Subcutaneous abdominal adipose tissue (tissue), 5 donors: ENCODE measurements around the gene IL20RB.

Experiments
- H3K27ac ChIP-seq: one replicate; pipeline ENCODE4 v1.7.0; 2013; ENCODE audit warnings: low read depth, mild to moderate bottlenecking, inconsistent platforms, low read length, moderate library complexity
- H3K27me3 ChIP-seq, 5 donors: one replicate each; pipeline ENCODE4 v1.7.0; 2013; ENCODE audit warnings: low read length in 5 of 5, inconsistent platforms in 1 of 5; ENCODE audit not compliant: control insufficient read depth in 5 of 5, insufficient read depth in 4 of 5
- H3K36me3 ChIP-seq, 5 donors: one replicate each; pipeline ENCODE4 v1.7.0; 2013; ENCODE audit warnings: low read length in 5 of 5; ENCODE audit not compliant: control insufficient read depth in 5 of 5, insufficient read depth in 5 of 5
- H3K4me1 ChIP-seq, 5 donors: one replicate each; pipeline ENCODE4 v1.7.0; 2013; ENCODE audit warnings: low read length in 5 of 5, mild to moderate bottlenecking in 3 of 5, moderate library complexity in 1 of 5; ENCODE audit not compliant: control insufficient read depth in 5 of 5, insufficient read depth in 5 of 5
- H3K4me3 ChIP-seq, 5 donors: one replicate each; pipeline ENCODE4 v1.7.0; 2013; ENCODE audit warnings: low read length in 5 of 5, low read depth in 1 of 5
- H3K9ac ChIP-seq, 5 donors: one replicate each; pipeline ENCODE4 v1.7.0; 2013; ENCODE audit warnings: low read length in 5 of 5, mild to moderate bottlenecking in 4 of 5, moderate library complexity in 3 of 5
- H3K9me3 ChIP-seq, 5 donors: one replicate each; pipeline ENCODE4 v1.7.0; 2013; ENCODE audit warnings: low read length in 5 of 5; ENCODE audit not compliant: control insufficient read depth in 5 of 5
- donor health status: healthy.
- donor health status: healthy.
- donor health status: healthy.
- donor health status: healthy.
- donor health status: healthy.

IL20RB gene

GRCh38 chr3:136957751-136958288 lies at the start of gene IL20RB:
IL20RB (plus strand) TSS chr3:136957983; CDS start chr3:136958114, 131 bp downstream.
- Histone ChIP-seq H3K9me3 (no peaks in the 10 kb centered on the region), H3K4me3 (no peak within 1 kb of the TSS), H3K36me3 (no peaks in the 10 kb centered on the region), H3K4me1 (peaks cover 0 to 19% (median 13%) of the 10 kb centered on the region in 5 donors), H3K27me3 (no peaks in the 10 kb centered on the region), H3K27ac (no peak within 1 kb of the TSS), H3K9ac (no peak within 1 kb of the TSS)

GRCh38 chr3:136908297-136908696 lies 49.5 kb upstream of the IL20RB start:
- H3K4me1 ChIP-seq: peaks cover 0 to 21% (median 11%) of the 10 kb centered on the region in 5 donors
- H3K27me3 ChIP-seq: no peaks in the 10 kb centered on the region
- no peak overlapping the region for H3K27ac ChIP-seq
- H3K36me3 ChIP-seq: no peaks in the 10 kb centered on the region
- H3K9me3 ChIP-seq: peaks cover 0 to 19% (median 5%) of the 10 kb centered on the region in 5 donors
- H3K4me3 ChIP-seq: no peak overlapping the region
- H3K9ac ChIP-seq: no peak overlapping the region

- Histone ChIP-seq H3K27me3 (no peaks in the 10 kb centered on the region), H3K4me3 (no peak overlapping the region), H3K4me1 (peaks cover 0 to 21% (median 11%) of the 10 kb centered on the region in 5 donors), H3K27ac (no peak overlapping the region), H3K9me3 (peaks cover 0 to 10% (median 3%) of the 10 kb centered on the region in 5 donors), H3K9ac (no peak overlapping the region), H3K36me3 (no peaks in the 10 kb centered on the region)
These were observed 48.6 kb upstream of the IL20RB start for GRCh38 chr3:136909187-136909586.

GRCh38 chr3:136910697-136911096 lies 47.1 kb upstream of the IL20RB start:
- H3K9me3 ChIP-seq: no peaks in the 10 kb centered on the region
- H3K27ac ChIP-seq: no peak overlapping the region
- peaks cover 0 to 21% (median 11%) of the 10 kb centered on the region in 5 donors for H3K4me1 ChIP-seq
- no peaks in the 10 kb centered on the region for H3K36me3 ChIP-seq
- H3K27me3 ChIP-seq: no peaks in the 10 kb centered on the region
- H3K4me3 ChIP-seq: no peak overlapping the region
- no peak overlapping the region for H3K9ac ChIP-seq

- no peaks in the 10 kb centered on the region for H3K9me3 ChIP-seq
- no peaks in the 10 kb centered on the region for H3K27me3 ChIP-seq
- H3K9ac ChIP-seq: no peak overlapping the region
- H3K4me3 ChIP-seq: no peak overlapping the region
- no peaks in the 10 kb centered on the region for H3K36me3 ChIP-seq
- no peak overlapping the region for H3K27ac ChIP-seq
- H3K4me1 ChIP-seq: peaks cover 0 to 12% (median 0%) of the 10 kb centered on the region in 5 donors
These were observed 44.6 kb upstream of the IL20RB start for GRCh38 chr3:136913168-136913567.

- Histone ChIP-seq H3K4me3 (no peak overlapping the region), H3K4me1 (peaks cover 0 to 15% (median 3%) of the 10 kb centered on the region in 5 donors), H3K36me3 (no peaks in the 10 kb centered on the region), H3K9me3 (no peaks in the 10 kb centered on the region), H3K9ac (no peak overlapping the region), H3K27ac (no peak overlapping the region), H3K27me3 (no peaks in the 10 kb centered on the region)
These were observed 43.0 kb upstream of the IL20RB start for GRCh38 chr3:136914739-136915138.

- peaks cover 0 to 2% (median 0%) of the 10 kb centered on the region in 5 donors for H3K9me3 ChIP-seq
- no peak overlapping the region for H3K27ac ChIP-seq
- no peaks in the 10 kb centered on the region for H3K36me3 ChIP-seq
- H3K9ac ChIP-seq: no peak overlapping the region
- no peak overlapping the region for H3K4me3 ChIP-seq
- no peaks in the 10 kb centered on the region for H3K27me3 ChIP-seq
- peaks cover 0 to 15% (median 3%) of the 10 kb centered on the region in 5 donors for H3K4me1 ChIP-seq
These were observed 41.6 kb upstream of the IL20RB start for GRCh38 chr3:136916223-136916622.

GRCh38 chr3:136919799-136920580 lies 37.8 kb upstream of the IL20RB start:
- Histone ChIP-seq H3K27ac (peak overlapping the region; percentile 55), H3K4me1 (peaks cover 0 to 23% (median 7%) of the 10 kb centered on the region in 5 donors), H3K27me3 (no peaks in the 10 kb centered on the region), H3K4me3 (no peak overlapping the region), H3K9ac (peak overlapping the region in 1 of 5 donors; percentile 30), H3K9me3 (peaks cover 0 to 2% (median 0%) of the 10 kb centered on the region in 5 donors), H3K36me3 (no peaks in the 10 kb centered on the region)

GRCh38 chr3:136920904-136921611 lies 36.7 kb upstream of the IL20RB start:
- H3K4me1 ChIP-seq: peaks cover 0 to 31% (median 15%) of the 10 kb centered on the region in 5 donors

More at GRCh38 chr3:136920904-136921611, 36.7 kb upstream of the IL20RB start:
- Histone ChIP-seq H3K4me3 (no peak overlapping the region), H3K36me3 (no peaks in the 10 kb centered on the region), H3K27me3 (no peaks in the 10 kb centered on the region), H3K9ac (no peak overlapping the region), H3K9me3 (peaks cover 0 to 2% (median 0%) of the 10 kb centered on the region in 5 donors), H3K27ac (no peak overlapping the region)
